ENCODE measurements around the gene PLD1.

Gene PLD1

DNA sequence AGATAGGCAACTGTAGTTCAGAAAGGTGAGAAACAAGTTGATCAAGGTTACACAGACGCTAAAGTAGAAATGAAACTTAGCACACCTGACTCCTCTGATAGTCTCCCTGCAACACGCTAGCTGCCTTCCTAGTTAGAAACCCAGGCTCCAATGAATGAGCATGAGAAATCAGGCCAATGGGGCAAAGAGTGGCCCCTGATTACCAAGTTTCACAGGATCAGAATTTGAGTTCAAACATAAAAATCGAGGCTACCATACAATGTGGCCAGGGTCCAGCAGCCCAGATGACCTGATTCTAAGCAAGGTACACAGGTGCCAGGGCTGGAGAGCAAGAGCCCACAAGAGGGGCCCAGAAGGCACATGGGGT is 7.7 kb downstream of the PLD1 start:
- H3K4me3 ChIP-seq (ENCODE audit: low read length), result no peak overlapping the region
- H3K27me3 ChIP-seq (ENCODE audit: control insufficient read depth, low read length), result no peaks in the 10 kb centered on the region
- no peak for TF ChIP-seq EZH2phosphoT487 (IDR thresholded peaks at IDR 0.05; ENCODE audit: borderline replicate concordance, low read length)
- H3K4me1 ChIP-seq (ENCODE audit: control insufficient read depth, low read length), result no peaks in the 10 kb centered on the region
- H4K20me1 ChIP-seq (ENCODE audit: control insufficient read depth, insufficient read depth, low read depth, low read length), result no peaks in the 10 kb centered on the region
- no peaks in the 10 kb centered on the region for H3F3A ChIP-seq (ENCODE audit: control insufficient read depth, insufficient read depth)
- no peaks in the 10 kb centered on the region for H3K36me3 ChIP-seq (ENCODE audit: control insufficient read depth, low read length)
- H3K9me3 ChIP-seq (ENCODE audit: control insufficient read depth, insufficient read depth, low read length), result no peaks in the 10 kb centered on the region
- no peaks in the 10 kb centered on the region for H3K79me2 ChIP-seq (ENCODE audit: control insufficient read depth, low read length)
- no peak overlapping the region for H3K27ac ChIP-seq (ENCODE audit: low read depth, low read length)
- H3K4me2 ChIP-seq (ENCODE audit: low read length), result no peak overlapping the region
- H3K9me2 ChIP-seq (replicated peaks; ENCODE audit: control insufficient read depth, low read length), result no peaks in the 10 kb centered on the region

DNA sequence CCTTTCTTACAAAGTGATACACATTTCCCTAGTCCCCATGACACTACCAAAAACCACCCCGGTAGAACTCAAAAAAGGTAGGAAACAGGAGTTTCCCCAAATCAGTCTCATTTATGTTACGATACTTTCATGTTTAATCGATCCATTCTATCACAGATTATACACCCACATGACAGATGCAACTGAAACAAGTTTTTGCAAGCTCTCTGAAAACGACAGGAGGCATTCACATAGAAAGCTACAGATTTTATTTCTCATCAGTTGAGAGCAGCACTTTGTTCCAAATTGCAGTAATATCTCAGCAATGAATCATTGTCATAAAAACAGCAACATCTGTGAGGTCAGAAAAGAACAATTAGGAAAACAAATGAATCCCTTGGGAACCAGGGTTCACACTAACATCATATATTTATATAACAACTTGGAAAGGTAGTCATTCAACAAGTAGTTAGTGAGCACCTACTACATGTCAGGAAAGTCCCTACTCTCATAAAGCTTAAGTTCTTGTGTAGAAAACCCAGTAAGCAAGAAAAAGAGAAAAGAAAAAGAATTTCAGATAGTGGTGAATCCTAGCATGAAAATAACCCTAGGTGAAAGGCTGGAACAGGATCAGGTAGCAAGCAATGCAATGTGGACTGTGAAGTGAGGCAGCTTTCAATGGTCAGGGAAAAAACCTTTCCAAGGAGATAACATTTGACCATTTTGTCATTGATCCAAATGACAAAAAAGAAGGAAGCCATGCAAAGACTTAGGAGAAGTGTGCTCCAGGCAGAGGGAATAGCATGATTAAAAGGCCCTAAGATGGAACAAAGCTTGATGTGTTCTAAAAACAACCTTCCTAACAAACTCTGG is 8.3 kb downstream of the PLD1 start:
- H3K27me3 ChIP-seq (ENCODE audit: control insufficient read depth, low read length), result no peaks in the 10 kb centered on the region
- H3K4me1 ChIP-seq (ENCODE audit: control insufficient read depth, low read length), result no peaks in the 10 kb centered on the region
- TF ChIP-seq, protein P1, sequence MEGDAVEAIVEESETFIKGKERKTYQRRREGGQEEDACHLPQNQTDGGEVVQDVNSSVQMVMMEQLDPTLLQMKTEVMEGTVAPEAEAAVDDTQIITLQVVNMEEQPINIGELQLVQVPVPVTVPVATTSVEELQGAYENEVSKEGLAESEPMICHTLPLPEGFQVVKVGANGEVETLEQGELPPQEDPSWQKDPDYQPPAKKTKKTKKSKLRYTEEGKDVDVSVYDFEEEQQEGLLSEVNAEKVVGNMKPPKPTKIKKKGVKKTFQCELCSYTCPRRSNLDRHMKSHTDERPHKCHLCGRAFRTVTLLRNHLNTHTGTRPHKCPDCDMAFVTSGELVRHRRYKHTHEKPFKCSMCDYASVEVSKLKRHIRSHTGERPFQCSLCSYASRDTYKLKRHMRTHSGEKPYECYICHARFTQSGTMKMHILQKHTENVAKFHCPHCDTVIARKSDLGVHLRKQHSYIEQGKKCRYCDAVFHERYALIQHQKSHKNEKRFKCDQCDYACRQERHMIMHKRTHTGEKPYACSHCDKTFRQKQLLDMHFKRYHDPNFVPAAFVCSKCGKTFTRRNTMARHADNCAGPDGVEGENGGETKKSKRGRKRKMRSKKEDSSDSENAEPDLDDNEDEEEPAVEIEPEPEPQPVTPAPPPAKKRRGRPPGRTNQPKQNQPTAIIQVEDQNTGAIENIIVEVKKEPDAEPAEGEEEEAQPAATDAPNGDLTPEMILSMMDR (IDR thresholded peaks at IDR 0.05; ENCODE audit: low read depth, low read length, poor library complexity, severe bottlenecking), result no peak
- TF ChIP-seq EZH2phosphoT487 (IDR thresholded peaks at IDR 0.05; ENCODE audit: borderline replicate concordance, low read length), result no peak
- no peaks in the 10 kb centered on the region for H3F3A ChIP-seq (ENCODE audit: control insufficient read depth, insufficient read depth)
- H3K9me2 ChIP-seq (replicated peaks; ENCODE audit: control insufficient read depth, low read length), result no peaks in the 10 kb centered on the region
- H3K9me3 ChIP-seq (ENCODE audit: control insufficient read depth, insufficient read depth, low read length), result no peaks in the 10 kb centered on the region
- H4K20me1 ChIP-seq (ENCODE audit: control insufficient read depth, insufficient read depth, low read depth, low read length), result no peaks in the 10 kb centered on the region
- no peak overlapping the region for H3K4me2 ChIP-seq (ENCODE audit: low read length)
- H3K79me2 ChIP-seq (ENCODE audit: control insufficient read depth, low read length), result no peaks in the 10 kb centered on the region
- H3K4me3 ChIP-seq (ENCODE audit: low read length), result no peak overlapping the region
- no peak overlapping the region for H3K27ac ChIP-seq (ENCODE audit: low read depth, low read length)
- H3K36me3 ChIP-seq (ENCODE audit: control insufficient read depth, low read length), result no peaks in the 10 kb centered on the region

DNA sequence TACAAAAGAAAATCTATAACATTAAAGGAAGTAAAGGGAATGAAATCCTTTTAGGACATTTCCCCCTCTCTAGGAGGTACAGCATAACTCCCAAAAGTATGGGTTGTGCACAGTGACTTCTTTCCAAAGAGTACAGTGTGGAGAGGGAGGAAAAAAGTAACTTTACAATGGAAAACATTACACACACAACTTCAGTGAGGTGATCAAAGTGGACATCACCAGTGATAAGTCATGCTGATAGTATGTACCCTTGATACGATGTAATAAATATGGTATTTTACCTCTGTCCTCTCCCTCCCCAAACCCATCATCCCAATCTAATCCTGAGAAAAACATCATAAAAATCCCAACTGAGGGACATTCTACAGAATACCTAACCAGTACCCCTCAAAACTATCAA is 10.8 kb downstream of the PLD1 start:
- Histone ChIP-seq H3K4me3 (ENCODE audit: low read length) (no peak overlapping the region), H3K9me3 (ENCODE audit: control insufficient read depth, insufficient read depth, low read length) (no peaks in the 10 kb centered on the region), H3K27me3 (ENCODE audit: control insufficient read depth, low read length) (no peaks in the 10 kb centered on the region), H3K36me3 (ENCODE audit: control insufficient read depth, low read length) (no peaks in the 10 kb centered on the region), H3K27ac (ENCODE audit: low read depth, low read length) (no peak overlapping the region), H4K20me1 (ENCODE audit: control insufficient read depth, insufficient read depth, low read depth, low read length) (no peaks in the 10 kb centered on the region), H3K4me2 (ENCODE audit: low read length) (no peak overlapping the region), H3K9me2 (replicated peaks; ENCODE audit: control insufficient read depth, low read length) (no peaks in the 10 kb centered on the region), H3K4me1 (ENCODE audit: control insufficient read depth, low read length) (no peaks in the 10 kb centered on the region), H3K79me2 (ENCODE audit: control insufficient read depth, low read length) (no peaks in the 10 kb centered on the region), H3F3A (ENCODE audit: control insufficient read depth, insufficient read depth) (no peaks in the 10 kb centered on the region)
- TF ChIP-seq EZH2phosphoT487 (IDR thresholded peaks at IDR 0.05; ENCODE audit: borderline replicate concordance, low read length), result no peak
- TF ChIP-seq, protein P1 (IDR thresholded peaks at IDR 0.05; ENCODE audit: low read depth, low read length, poor library complexity, severe bottlenecking), result no peak

DNA sequence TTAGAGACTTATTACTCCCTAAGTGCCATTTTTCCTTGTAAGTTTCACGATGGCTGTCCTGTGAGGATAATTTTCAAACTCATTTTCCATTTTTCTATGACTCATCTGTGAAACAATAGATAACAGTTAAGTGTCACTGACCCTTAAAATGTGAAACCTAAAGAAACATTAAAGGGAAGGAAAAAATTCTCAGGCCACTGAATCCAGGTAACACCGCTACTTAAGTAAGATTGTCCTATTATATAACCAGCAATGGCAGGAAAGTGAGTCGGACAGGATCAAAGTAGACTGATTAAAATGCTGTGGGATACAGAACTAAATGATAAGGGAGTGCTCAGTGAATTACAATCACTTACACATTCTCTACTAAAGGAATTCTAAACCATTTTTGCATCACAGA is 12.4 kb downstream of the PLD1 start:
- H3K4me1 ChIP-seq (ENCODE audit: control insufficient read depth, low read length), result no peaks in the 10 kb centered on the region
- no peaks in the 10 kb centered on the region for H3K9me2 ChIP-seq (replicated peaks; ENCODE audit: control insufficient read depth, low read length)
- no peaks in the 10 kb centered on the region for H3K36me3 ChIP-seq (ENCODE audit: control insufficient read depth, low read length)
- no peaks in the 10 kb centered on the region for H4K20me1 ChIP-seq (ENCODE audit: control insufficient read depth, insufficient read depth, low read depth, low read length)
- H3K4me2 ChIP-seq (ENCODE audit: low read length), result no peak overlapping the region
- H3F3A ChIP-seq (ENCODE audit: control insufficient read depth, insufficient read depth), result no peaks in the 10 kb centered on the region
- TF ChIP-seq, protein P1 (IDR thresholded peaks at IDR 0.05; ENCODE audit: low read depth, low read length, poor library complexity, severe bottlenecking), result no peak
- TF ChIP-seq EZH2phosphoT487 (IDR thresholded peaks at IDR 0.05; ENCODE audit: borderline replicate concordance, low read length), result no peak
- no peaks in the 10 kb centered on the region for H3K27me3 ChIP-seq (ENCODE audit: control insufficient read depth, low read length)
- no peak overlapping the region for H3K27ac ChIP-seq (ENCODE audit: low read depth, low read length)
- H3K9me3 ChIP-seq (ENCODE audit: control insufficient read depth, insufficient read depth, low read length), result no peaks in the 10 kb centered on the region
- no peak overlapping the region for H3K4me3 ChIP-seq (ENCODE audit: low read length)
- H3K79me2 ChIP-seq (ENCODE audit: control insufficient read depth, low read length), result no peaks in the 10 kb centered on the region
